ENCODE results near the gene WDR59. TPM values are rescaled to one million over a fixed set of nuclear protein-coding genes. Genes with fewer than 3 reads are reported as not detected.

WDR59 gene
- total RNA-seq, 2 donors from 2014 or later: 105 to 110 TPM

- no peak for DNase-seq
- no peaks in the 10 kb centered on the region for H3K9me3 ChIP-seq (ENCODE audit: control insufficient read depth, low read length)
- Mint-ChIP-seq H3K4me1 (peaks cover 35% of the 10 kb centered on the region), H3K27ac (no peak overlapping the region), H3K4me3 (no peak overlapping the region), H3K36me3 (ENCODE audit: low read depth) (peaks cover 5% of the 10 kb centered on the region), H3K9me3 (no peaks in the 10 kb centered on the region), H3K27me3 (ENCODE audit: insufficient read depth) (peaks cover 6% of the 10 kb centered on the region)
- H3K27me3 ChIP-seq (ENCODE audit: control insufficient read depth, insufficient read depth, low read length, poor library complexity, severe bottlenecking): no peaks in the 10 kb centered on the region
- H3K4me3 ChIP-seq (ENCODE audit: low read length): no peak overlapping the region
- TF ChIP-seq, protein P1, sequence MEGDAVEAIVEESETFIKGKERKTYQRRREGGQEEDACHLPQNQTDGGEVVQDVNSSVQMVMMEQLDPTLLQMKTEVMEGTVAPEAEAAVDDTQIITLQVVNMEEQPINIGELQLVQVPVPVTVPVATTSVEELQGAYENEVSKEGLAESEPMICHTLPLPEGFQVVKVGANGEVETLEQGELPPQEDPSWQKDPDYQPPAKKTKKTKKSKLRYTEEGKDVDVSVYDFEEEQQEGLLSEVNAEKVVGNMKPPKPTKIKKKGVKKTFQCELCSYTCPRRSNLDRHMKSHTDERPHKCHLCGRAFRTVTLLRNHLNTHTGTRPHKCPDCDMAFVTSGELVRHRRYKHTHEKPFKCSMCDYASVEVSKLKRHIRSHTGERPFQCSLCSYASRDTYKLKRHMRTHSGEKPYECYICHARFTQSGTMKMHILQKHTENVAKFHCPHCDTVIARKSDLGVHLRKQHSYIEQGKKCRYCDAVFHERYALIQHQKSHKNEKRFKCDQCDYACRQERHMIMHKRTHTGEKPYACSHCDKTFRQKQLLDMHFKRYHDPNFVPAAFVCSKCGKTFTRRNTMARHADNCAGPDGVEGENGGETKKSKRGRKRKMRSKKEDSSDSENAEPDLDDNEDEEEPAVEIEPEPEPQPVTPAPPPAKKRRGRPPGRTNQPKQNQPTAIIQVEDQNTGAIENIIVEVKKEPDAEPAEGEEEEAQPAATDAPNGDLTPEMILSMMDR (conservative IDR thresholded peaks at IDR 0.05): no peak
- no peak overlapping the region for H3K27ac ChIP-seq (ENCODE audit: low read depth, low read length)
- peaks cover 5% of the 10 kb centered on the region for H3K4me1 ChIP-seq (ENCODE audit: control insufficient read depth, insufficient read depth, low read length)
- 90 to 92% methylated on average over 9 of the region's 9 CpGs for WGBS, 2 experiments (ENCODE audit: insufficient coverage in 1 of 2, insufficient read length in 1 of 2)
- H3K9ac ChIP-seq (ENCODE audit: extremely low read depth, low read length, poor library complexity, severe bottlenecking): no peak overlapping the region
- H3K36me3 ChIP-seq (ENCODE audit: control insufficient read depth, insufficient read depth, low read length): no peaks in the 10 kb centered on the region
Measured at GRCh38 chr16:75002474-75002873, 17.6 kb upstream of the WDR59 start.

GRCh38 chr16:75000481-75001081, 15.7 kb upstream of the WDR59 start:
- no peaks in the 10 kb centered on the region for H3K9me3 Mint-ChIP-seq
- Histone ChIP-seq H3K9me3 (ENCODE audit: control insufficient read depth, low read length) (no peaks in the 10 kb centered on the region), H3K36me3 (ENCODE audit: control insufficient read depth, insufficient read depth, low read length) (no peaks in the 10 kb centered on the region), H3K27ac (ENCODE audit: low read depth, low read length) (no peak overlapping the region), H3K4me1 (ENCODE audit: control insufficient read depth, insufficient read depth, low read length) (peaks cover 5% of the 10 kb centered on the region), H3K4me3 (ENCODE audit: low read length) (peak overlapping the region; percentile 90), H3K9ac (ENCODE audit: extremely low read depth, low read length, poor library complexity, severe bottlenecking) (peak overlapping the region; percentile 42), H3K27me3 (ENCODE audit: control insufficient read depth, insufficient read depth, low read length, poor library complexity, severe bottlenecking) (no peaks in the 10 kb centered on the region)
- TF ChIP-seq, protein P1 (conservative IDR thresholded peaks at IDR 0.05): no peak
- peak; percentile 66 for DNase-seq
- H3K4me3 Mint-ChIP-seq: peak overlapping the region; percentile 69
- peaks cover 3% of the 10 kb centered on the region for H3K36me3 Mint-ChIP-seq (ENCODE audit: low read depth)
- WGBS, 2 experiments (ENCODE audit: insufficient coverage in 1 of 2, insufficient read length in 1 of 2): 13 to 14% methylated on average over 10 to 15 of the region's 15 CpGs
- no peak overlapping the region for H3K27ac Mint-ChIP-seq
- H3K4me1 Mint-ChIP-seq: peaks cover 39% of the 10 kb centered on the region
- peaks cover 6% of the 10 kb centered on the region for H3K27me3 Mint-ChIP-seq (ENCODE audit: insufficient read depth)

GRCh38 chr16:74999609-75000480, 14.9 kb upstream of the WDR59 start:
- H3K27ac ChIP-seq (ENCODE audit: low read depth, low read length): peak overlapping the region; percentile 54
- WGBS, 2 experiments (ENCODE audit: insufficient coverage in 1 of 2, insufficient read length in 1 of 2): 1 to 2% methylated on average over 26 to 71 of the region's 71 CpGs
- Mint-ChIP-seq H3K9me3 (no peaks in the 10 kb centered on the region), H3K27ac (no peak overlapping the region), H3K4me3 (peak overlapping the region; percentile 69), H3K36me3 (ENCODE audit: low read depth) (peaks cover 3% of the 10 kb centered on the region), H3K27me3 (ENCODE audit: insufficient read depth) (peaks cover 6% of the 10 kb centered on the region), H3K4me1 (peaks cover 39% of the 10 kb centered on the region)
- peak overlapping the region; percentile 42 for H3K9ac ChIP-seq (ENCODE audit: extremely low read depth, low read length, poor library complexity, severe bottlenecking)
- no peaks in the 10 kb centered on the region for H3K9me3 ChIP-seq (ENCODE audit: control insufficient read depth, low read length)
- peak overlapping the region; percentile 90 for H3K4me3 ChIP-seq (ENCODE audit: low read length)
- no peaks in the 10 kb centered on the region for H3K27me3 ChIP-seq (ENCODE audit: control insufficient read depth, insufficient read depth, low read length, poor library complexity, severe bottlenecking)
- DNase-seq: peak; percentile 90
- H3K36me3 ChIP-seq (ENCODE audit: control insufficient read depth, insufficient read depth, low read length): no peaks in the 10 kb centered on the region
- H3K4me1 ChIP-seq (ENCODE audit: control insufficient read depth, insufficient read depth, low read length): peaks cover 5% of the 10 kb centered on the region
- TF ChIP-seq, protein P1 (conservative IDR thresholded peaks at IDR 0.05): peak; percentile 37
